ENCODE results near the gene UBE2V1.
A peak's percentile ranks its signal among the peaks of the same experiment; 100 is the strongest.

UBE2V1 gene

DNA sequence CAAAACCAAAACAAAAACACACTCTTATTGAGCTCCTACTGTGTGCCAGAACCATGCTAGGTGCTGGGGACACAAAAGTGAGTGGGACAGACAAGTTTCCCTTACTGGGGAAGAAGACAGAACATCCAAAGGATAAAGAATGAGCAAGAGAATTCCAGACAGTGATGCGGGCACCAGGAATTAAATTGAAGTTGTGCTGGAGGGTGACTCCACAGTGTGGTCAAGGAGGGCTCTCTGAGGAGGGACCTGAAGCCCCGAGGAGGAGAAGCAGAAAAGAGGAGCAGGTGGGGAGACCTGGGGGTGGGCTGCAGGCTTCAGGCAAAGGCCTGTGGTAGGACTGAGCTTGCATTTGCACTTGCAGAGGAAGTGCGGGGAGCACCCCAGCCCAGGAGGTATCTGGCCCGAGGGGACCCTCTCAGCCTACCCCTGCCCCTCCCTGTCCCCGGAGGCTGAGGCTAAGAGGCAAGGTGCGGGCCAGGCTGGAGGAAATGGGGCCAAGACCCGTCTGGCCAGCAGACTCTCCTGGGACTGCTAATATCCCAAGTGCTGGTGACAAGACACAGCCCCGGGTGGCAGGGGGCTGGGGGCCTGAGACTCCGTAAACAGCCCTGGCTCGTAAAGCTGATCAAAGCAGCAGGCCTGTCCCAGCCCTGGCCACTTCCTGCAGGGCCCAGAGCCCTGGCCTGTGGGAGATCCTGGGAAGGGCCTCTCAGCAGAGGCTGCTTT is 73.1 kb downstream of the UBE2V1 start:
- Histone ChIP-seq H3K4me1 (ENCODE audit: control insufficient read depth, insufficient read depth, low read depth, low read length) (peaks cover 10% of the 10 kb centered on the region), H3K36me3 (ENCODE audit: control insufficient read depth in 1 of 2, insufficient read depth in 2 of 2, low read depth in 1 of 2, low read length in 2 of 2) (no peaks in the 10 kb centered on the region), H2AFZ (ENCODE audit: low read depth, low read length) (no peak overlapping the region)

DNA sequence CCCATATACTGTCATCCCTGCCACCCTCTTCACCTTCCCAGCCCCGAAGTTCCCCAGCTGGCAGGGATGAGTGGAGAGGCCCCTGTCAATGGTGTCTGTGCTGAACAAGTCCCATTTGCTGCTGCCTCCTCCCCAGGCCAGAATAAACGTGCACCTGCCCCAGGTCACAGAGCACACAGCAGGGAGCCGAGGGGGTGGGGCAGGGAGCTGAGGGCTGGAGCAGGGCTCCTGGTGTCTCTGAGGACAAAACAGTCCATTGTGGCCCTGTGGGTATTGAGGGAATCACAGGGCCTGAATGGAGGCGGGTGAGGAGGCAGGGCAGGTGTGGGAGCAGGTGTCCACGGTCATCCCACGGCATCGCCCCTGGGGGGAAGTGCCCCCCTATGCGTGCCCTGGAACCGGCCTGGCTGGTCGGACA is 74.4 kb downstream of the UBE2V1 start:
- DNase-seq, result no peak
- 78% methylated on average over 10 of the region's 10 CpGs for WGBS
- Histone ChIP-seq H2AK5ac (ENCODE audit: low read length, severe bottlenecking) (no peak overlapping the region), H3K79me1 (replicated peaks; ENCODE audit: low read length, poor library complexity, severe bottlenecking) (no peaks in the 10 kb centered on the region), H3K9me3 (ENCODE audit: control insufficient read depth, low read length) (no peaks in the 10 kb centered on the region), H3K27ac (ENCODE audit: low read length, poor library complexity, severe bottlenecking) (no peak overlapping the region), H3K4ac (ENCODE audit: low read depth in 1 of 2, low read length in 2 of 2) (no peak overlapping the region), H3K4me2 (ENCODE audit: low read length, poor library complexity, severe bottlenecking) (no peak overlapping the region), H3K4me1 (ENCODE audit: control insufficient read depth, insufficient read depth, low read depth, low read length) (peaks cover 12% of the 10 kb centered on the region), H4K91ac (ENCODE audit: low read length) (no peak overlapping the region), H3K14ac (ENCODE audit: low read length in 2 of 2) (no peak overlapping the region), H3K27me3 (ENCODE audit: control insufficient read depth in 1 of 2, insufficient read depth in 1 of 2, low read length in 2 of 2) (peaks cover 8 to 17% of the 10 kb centered on the region in 2 experiments), H2BK12ac (ENCODE audit: low read length in 2 of 2) (peak overlapping the region in 1 of 2 experiments; percentile 21), H3K36me3 (ENCODE audit: control insufficient read depth in 1 of 2, insufficient read depth in 2 of 2, low read depth in 1 of 2, low read length in 2 of 2) (no peaks in the 10 kb centered on the region), H4K8ac (ENCODE audit: low read length) (no peak overlapping the region), H2BK120ac (ENCODE audit: low read depth, low read length) (no peak overlapping the region), H2AFZ (ENCODE audit: low read depth, low read length) (no peak overlapping the region), H3K23ac (ENCODE audit: low read length in 2 of 2) (no peak overlapping the region), H2BK5ac (ENCODE audit: low read depth, low read length, poor library complexity, severe bottlenecking) (no peak overlapping the region), H3K9ac (ENCODE audit: low read length) (no peak overlapping the region), H3K4me3 (ENCODE audit: insufficient read depth in 1 of 2, low read depth in 1 of 2, low read length in 2 of 2) (no peak overlapping the region), H2BK15ac (ENCODE audit: low read depth, poor library complexity, severe bottlenecking) (no peak overlapping the region), H3K18ac (ENCODE audit: low read depth in 1 of 2, low read length in 2 of 2) (no peak overlapping the region)

More for the DNA sequence above, 73.1 kb downstream of the UBE2V1 start:
- no peak overlapping the region for H3K9ac ChIP-seq (ENCODE audit: low read length)
- H2AK5ac ChIP-seq (ENCODE audit: low read length, severe bottlenecking), result no peak overlapping the region
- H3K18ac ChIP-seq (ENCODE audit: low read depth in 1 of 2, low read length in 2 of 2), result peak overlapping the region; percentile 1 to 3
- no peak overlapping the region for H3K27ac ChIP-seq (ENCODE audit: low read length, poor library complexity, severe bottlenecking)
- H2BK12ac ChIP-seq (ENCODE audit: low read length in 2 of 2), result peak overlapping the region in 1 of 2 experiments; percentile 45
- H2BK5ac ChIP-seq (ENCODE audit: low read depth, low read length, poor library complexity, severe bottlenecking), result no peak overlapping the region
- H3K79me1 ChIP-seq (replicated peaks; ENCODE audit: low read length, poor library complexity, severe bottlenecking), result no peaks in the 10 kb centered on the region
- no peak overlapping the region for H3K4me3 ChIP-seq (ENCODE audit: insufficient read depth in 1 of 2, low read depth in 1 of 2, low read length in 2 of 2)
- no peak overlapping the region for H3K23ac ChIP-seq (ENCODE audit: low read length in 2 of 2)
- H3K14ac ChIP-seq (ENCODE audit: low read length in 2 of 2), result no peak overlapping the region
- peak overlapping the region; percentile 73 for H2BK15ac ChIP-seq (ENCODE audit: low read depth, poor library complexity, severe bottlenecking)
- H2BK120ac ChIP-seq (ENCODE audit: low read depth, low read length), result no peak overlapping the region
- H3K4me2 ChIP-seq (ENCODE audit: low read length, poor library complexity, severe bottlenecking), result no peak overlapping the region
- H3K9me3 ChIP-seq (ENCODE audit: control insufficient read depth, low read length), result no peaks in the 10 kb centered on the region
- H3K4ac ChIP-seq (ENCODE audit: low read depth in 1 of 2, low read length in 2 of 2), result no peak overlapping the region
- H4K91ac ChIP-seq (ENCODE audit: low read length), result no peak overlapping the region
- peaks cover 8 to 17% of the 10 kb centered on the region in 2 experiments for H3K27me3 ChIP-seq (ENCODE audit: control insufficient read depth in 1 of 2, insufficient read depth in 1 of 2, low read length in 2 of 2)
- peak overlapping the region; percentile 29 for H4K8ac ChIP-seq (ENCODE audit: low read length)
- 40% methylated on average over 10 of the region's 10 CpGs for WGBS
- no peak for DNase-seq

DNA sequence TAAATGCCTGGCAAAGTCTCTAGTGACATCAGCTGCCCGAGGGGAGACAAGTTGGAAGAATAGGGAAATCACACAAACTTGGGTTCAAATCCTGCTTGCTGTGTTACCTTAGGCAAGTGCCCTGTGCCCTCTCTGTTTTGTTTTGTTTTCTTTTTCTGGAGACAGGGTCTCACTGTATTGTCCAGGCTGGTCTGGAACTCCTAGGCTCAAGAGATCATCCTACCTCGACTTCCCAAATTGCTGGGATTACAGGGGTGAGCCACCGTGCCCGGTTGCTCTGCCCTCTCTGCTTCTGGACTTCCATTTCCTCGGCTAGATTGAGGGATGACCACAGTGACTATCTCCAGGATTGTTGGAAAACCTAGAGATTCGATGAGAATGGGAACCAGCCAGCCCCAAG is 74.8 kb downstream of the UBE2V1 start:
- Histone ChIP-seq H3K4me1 (ENCODE audit: control insufficient read depth, insufficient read depth, low read depth, low read length) (peaks cover 13% of the 10 kb centered on the region), H4K8ac (ENCODE audit: low read length) (no peak overlapping the region)
- 73% methylated on average over 6 of the region's 6 CpGs for WGBS

DNA sequence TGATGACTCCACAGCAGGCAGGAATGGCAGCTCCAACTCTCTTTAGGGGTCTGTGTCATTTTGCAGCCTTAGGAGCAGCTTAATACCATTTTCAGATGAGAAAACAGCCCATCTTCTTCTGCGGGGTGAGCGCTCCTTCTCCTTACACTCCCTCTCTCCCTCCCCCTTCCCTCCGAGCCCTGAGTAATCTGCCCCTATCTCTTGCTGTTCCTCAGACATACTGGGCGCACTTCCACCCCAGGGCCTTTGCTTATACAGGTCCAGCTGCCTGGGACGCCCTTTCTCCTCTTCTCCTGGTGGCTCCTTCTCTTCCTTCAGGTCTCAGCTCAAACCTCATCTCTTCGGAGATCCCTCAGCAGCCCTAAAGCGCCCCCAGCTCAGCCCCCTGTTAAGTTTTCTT is 75.4 kb downstream of the UBE2V1 start:
- Histone ChIP-seq H3K4me1 (ENCODE audit: control insufficient read depth, insufficient read depth, low read depth, low read length) (peaks cover 13% of the 10 kb centered on the region), H4K8ac (ENCODE audit: low read length) (no peak overlapping the region), H3K79me1 (replicated peaks; ENCODE audit: low read length, poor library complexity, severe bottlenecking) (no peaks in the 10 kb centered on the region), H4K91ac (ENCODE audit: low read length) (no peak overlapping the region), H3K9me3 (ENCODE audit: control insufficient read depth, low read length) (no peaks in the 10 kb centered on the region), H3K14ac (ENCODE audit: low read length in 2 of 2) (peak overlapping the region in 1 of 2 experiments; percentile 58), H3K4me3 (ENCODE audit: insufficient read depth in 1 of 2, low read depth in 1 of 2, low read length in 2 of 2) (no peak overlapping the region), H3K23ac (ENCODE audit: low read length in 2 of 2) (no peak overlapping the region), H2BK5ac (ENCODE audit: low read depth, low read length, poor library complexity, severe bottlenecking) (no peak overlapping the region), H2AFZ (ENCODE audit: low read depth, low read length) (no peak overlapping the region), H3K9ac (ENCODE audit: low read length) (no peak overlapping the region), H3K27me3 (ENCODE audit: control insufficient read depth in 1 of 2, insufficient read depth in 1 of 2, low read length in 2 of 2) (peaks cover 8 to 17% of the 10 kb centered on the region in 2 experiments), H3K36me3 (ENCODE audit: control insufficient read depth in 1 of 2, insufficient read depth in 2 of 2, low read depth in 1 of 2, low read length in 2 of 2) (no peaks in the 10 kb centered on the region), H3K18ac (ENCODE audit: low read depth in 1 of 2, low read length in 2 of 2) (no peak overlapping the region), H2BK12ac (ENCODE audit: low read length in 2 of 2) (peak overlapping the region in 1 of 2 experiments; percentile 9), H3K4me2 (ENCODE audit: low read length, poor library complexity, severe bottlenecking) (no peak overlapping the region), H3K4ac (ENCODE audit: low read depth in 1 of 2, low read length in 2 of 2) (no peak overlapping the region), H2BK15ac (ENCODE audit: low read depth, poor library complexity, severe bottlenecking) (peak overlapping the region; percentile 16), H2BK120ac (ENCODE audit: low read depth, low read length) (no peak overlapping the region), H2AK5ac (ENCODE audit: low read length, severe bottlenecking) (no peak overlapping the region), H3K27ac (ENCODE audit: low read length, poor library complexity, severe bottlenecking) (no peak overlapping the region)
- DNase-seq, result no peak
- 89% methylated on average over 7 of the region's 7 CpGs for WGBS

More for the DNA sequence above, 74.8 kb downstream of the UBE2V1 start:
- H2BK120ac ChIP-seq (ENCODE audit: low read depth, low read length), result no peak overlapping the region
- no peak overlapping the region for H3K4ac ChIP-seq (ENCODE audit: low read depth in 1 of 2, low read length in 2 of 2)
- no peak overlapping the region for H3K14ac ChIP-seq (ENCODE audit: low read length in 2 of 2)
- H3K9me3 ChIP-seq (ENCODE audit: control insufficient read depth, low read length), result no peaks in the 10 kb centered on the region
- H3K79me1 ChIP-seq (replicated peaks; ENCODE audit: low read length, poor library complexity, severe bottlenecking), result no peaks in the 10 kb centered on the region
- no peak overlapping the region for H3K9ac ChIP-seq (ENCODE audit: low read length)
- H3K23ac ChIP-seq (ENCODE audit: low read length in 2 of 2), result no peak overlapping the region
- no peak overlapping the region for H3K18ac ChIP-seq (ENCODE audit: low read depth in 1 of 2, low read length in 2 of 2)
- H2AFZ ChIP-seq (ENCODE audit: low read depth, low read length), result no peak overlapping the region
- H3K27me3 ChIP-seq (ENCODE audit: control insufficient read depth in 1 of 2, insufficient read depth in 1 of 2, low read length in 2 of 2), result peaks cover 8 to 17% of the 10 kb centered on the region in 2 experiments
- H2AK5ac ChIP-seq (ENCODE audit: low read length, severe bottlenecking), result no peak overlapping the region
- H2BK12ac ChIP-seq (ENCODE audit: low read length in 2 of 2), result no peak overlapping the region
- H2BK5ac ChIP-seq (ENCODE audit: low read depth, low read length, poor library complexity, severe bottlenecking), result no peak overlapping the region
- H3K4me3 ChIP-seq (ENCODE audit: insufficient read depth in 1 of 2, low read depth in 1 of 2, low read length in 2 of 2), result no peak overlapping the region
- DNase-seq, result no peak
- H4K91ac ChIP-seq (ENCODE audit: low read length), result no peak overlapping the region
- no peak overlapping the region for H2BK15ac ChIP-seq (ENCODE audit: low read depth, poor library complexity, severe bottlenecking)
- H3K27ac ChIP-seq (ENCODE audit: low read length, poor library complexity, severe bottlenecking), result no peak overlapping the region
- H3K4me2 ChIP-seq (ENCODE audit: low read length, poor library complexity, severe bottlenecking), result no peak overlapping the region
- no peaks in the 10 kb centered on the region for H3K36me3 ChIP-seq (ENCODE audit: control insufficient read depth in 1 of 2, insufficient read depth in 2 of 2, low read depth in 1 of 2, low read length in 2 of 2)
